HPDE6-E6E7 (cell line): Measurements from ENCODE around the gene FN1.

Experiments
- DNase-seq: peaks from one replicate; pipeline ENCODE4 v3.0.0; 2011; ENCODE audit warnings: missing footprints; ENCODE audit errors: extremely low spot score

FN1 gene

GRCh38 chr2:215441560-215442400, 5.9 kb upstream of the FN1 start:
- no peak for DNase-seq

GRCh38 chr2:215439980-215440512, 4.2 kb upstream of the FN1 start:
- no peak for DNase-seq

- DNase-seq = no peak
Observed at GRCh38 chr2:215439404-215439803, 3.5 kb upstream of the FN1 start.

GRCh38 chr2:215437614-215438013, 1.7 kb upstream of the FN1 start:
- no peak for DNase-seq

GRCh38 chr2:215436705-215437565, 1.1 kb upstream of the FN1 start:
- no peak for DNase-seq

GRCh38 chr2:215435280-215435869, 493 bp downstream of the FN1 start:
- no peak for DNase-seq

- DNase-seq = no peak
Observed at GRCh38 chr2:215434447-215435279, 1.2 kb downstream of the FN1 start.

- no peak for DNase-seq
Observed at GRCh38 chr2:215432759-215433594, 2.9 kb downstream of the FN1 start.

GRCh38 chr2:215431778-215432758, 3.8 kb downstream of the FN1 start:
- DNase-seq = no peak

- DNase-seq = no peak
Observed at GRCh38 chr2:215431290-215431689, 4.6 kb downstream of the FN1 start.

GRCh38 chr2:215430528-215431187, 5.2 kb downstream of the FN1 start:
- DNase-seq = no peak

GRCh38 chr2:215429424-215429823, 6.4 kb downstream of the FN1 start:
- no peak for DNase-seq

- no peak for DNase-seq
Observed at GRCh38 chr2:215428060-215428910, 7.6 kb downstream of the FN1 start.

GRCh38 chr2:215427585-215427984, 8.3 kb downstream of the FN1 start:
- DNase-seq = no peak

- no peak for DNase-seq
Observed at GRCh38 chr2:215425021-215425782, 10.7 kb downstream of the FN1 start.

- no peak for DNase-seq
Observed at GRCh38 chr2:215423928-215424540, 11.8 kb downstream of the FN1 start.
